Measurements from ENCODE around the gene TNFRSF19.

GRCh38 chr13:23695711-23696464 lies 125.7 kb downstream of the TNFRSF19 start:
- TF ChIP-seq FOXA1 (IDR thresholded peaks at IDR 0.05) (no peak), CTBP1 (IDR thresholded peaks at IDR 0.05; ENCODE audit: borderline replicate concordance) (no peak), PKNOX1 (IDR thresholded peaks at IDR 0.05) (no peak), FOXM1 (IDR thresholded peaks at IDR 0.05; ENCODE audit: borderline replicate concordance) (no peak), SP1 (IDR thresholded peaks at IDR 0.05) (no peak), BHLHE40 (IDR thresholded peaks at IDR 0.05; ENCODE audit: borderline replicate concordance) (no peak), ARNT (IDR thresholded peaks at IDR 0.05) (no peak), TARDBP (IDR thresholded peaks at IDR 0.05) (no peak), FOXK2 (IDR thresholded peaks at IDR 0.05) (no peak), ELF4 (IDR thresholded peaks at IDR 0.05) (no peak)
